GM18498 (cell line): ENCODE data around the gene SRSF7.
"Not testable (repeated sequence)": the region's sequence is repeated elsewhere in the genome, so short reads cannot be mapped to it uniquely, and the experiment has no call there.

Experiments
- ATAC-seq: cut with Tn5 transposase; IDR thresholded peaks from one replicate; pipeline ENCODE4 v1.9.1; 2021; ENCODE audit warnings: mild to moderate bottlenecking, moderate library complexity; ENCODE audit not compliant: unreplicated experiment

The SRSF7 gene

DNA sequence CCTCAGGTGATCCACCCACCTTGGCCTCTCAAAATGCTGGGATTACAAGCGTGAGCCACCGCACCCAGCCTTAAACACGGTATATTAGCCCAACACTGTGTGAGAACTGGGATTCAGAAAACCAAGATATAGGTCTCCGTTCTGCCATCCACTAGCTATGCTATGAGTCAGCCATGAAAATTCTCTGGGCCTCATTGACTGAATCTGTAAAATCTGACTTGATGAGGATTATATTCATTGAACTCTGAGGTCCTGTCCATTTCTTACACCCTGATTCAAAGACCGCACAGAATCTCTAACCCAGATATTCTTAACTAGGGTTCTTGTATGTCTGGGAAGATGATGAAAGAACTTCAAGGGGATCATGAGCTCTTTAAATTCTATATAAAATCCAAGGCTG lies 47.8 kb downstream of the SRSF7 start:
- ATAC-seq, result not testable (repeated sequence)

GRCh38 chr2:38702413-38702812 lies 48.7 kb downstream of the SRSF7 start:
- ATAC-seq, result no peak

DNA sequence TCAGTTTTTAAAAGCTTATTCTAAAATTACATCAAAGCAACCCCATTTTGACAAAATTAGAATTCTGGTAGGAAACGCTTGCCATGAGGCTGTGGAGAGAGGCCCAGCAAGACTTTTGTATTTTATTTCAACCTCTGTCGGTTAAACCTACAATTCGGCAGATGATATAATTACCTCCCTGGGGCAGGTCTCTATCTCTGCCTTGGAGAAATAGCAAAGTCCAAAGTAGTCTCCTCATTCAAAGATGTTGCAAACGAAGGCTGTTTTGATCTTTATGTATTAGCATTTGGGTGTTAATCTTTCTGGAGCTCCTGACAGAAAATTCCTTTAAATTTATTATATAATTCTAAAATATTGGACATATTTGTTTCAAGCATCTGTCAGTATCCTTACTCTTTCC lies 49.6 kb downstream of the SRSF7 start:
- ATAC-seq, result no peak

GRCh38 chr2:38700881-38701458 lies 50.2 kb downstream of the SRSF7 start:
- ATAC-seq, result no peak

DNA sequence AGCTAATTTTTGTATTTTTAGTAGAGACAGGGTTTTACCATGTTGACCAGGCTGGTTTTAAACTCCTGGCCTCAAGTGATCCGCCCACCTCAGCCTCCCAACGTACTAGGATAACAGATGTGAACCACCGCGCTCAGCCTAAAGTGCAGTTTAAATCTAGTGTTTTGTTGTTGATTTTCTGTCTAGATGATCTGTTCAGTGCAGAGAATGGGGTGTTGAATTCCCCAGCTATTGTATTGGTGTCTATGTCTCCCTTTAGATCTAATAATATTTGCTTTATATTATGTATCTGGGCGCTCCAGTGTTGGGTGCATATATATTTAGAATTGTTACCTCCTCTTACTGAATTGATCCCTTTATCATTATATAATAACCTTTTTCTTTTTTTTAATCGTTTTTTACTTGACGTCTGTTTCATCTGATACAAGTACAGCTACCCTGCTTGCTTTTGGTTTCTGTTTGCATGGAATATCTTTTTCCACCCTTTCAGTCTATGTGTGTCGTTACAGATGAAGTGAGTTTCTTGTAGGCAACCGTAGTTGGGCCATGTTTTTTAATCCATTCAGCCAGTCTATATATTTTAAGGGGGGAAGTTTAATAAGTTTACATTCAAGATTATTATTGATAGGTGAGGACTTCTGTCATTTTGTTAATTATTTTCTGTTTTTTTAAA lies 50.9 kb downstream of the SRSF7 start:
- no peak for ATAC-seq

DNA sequence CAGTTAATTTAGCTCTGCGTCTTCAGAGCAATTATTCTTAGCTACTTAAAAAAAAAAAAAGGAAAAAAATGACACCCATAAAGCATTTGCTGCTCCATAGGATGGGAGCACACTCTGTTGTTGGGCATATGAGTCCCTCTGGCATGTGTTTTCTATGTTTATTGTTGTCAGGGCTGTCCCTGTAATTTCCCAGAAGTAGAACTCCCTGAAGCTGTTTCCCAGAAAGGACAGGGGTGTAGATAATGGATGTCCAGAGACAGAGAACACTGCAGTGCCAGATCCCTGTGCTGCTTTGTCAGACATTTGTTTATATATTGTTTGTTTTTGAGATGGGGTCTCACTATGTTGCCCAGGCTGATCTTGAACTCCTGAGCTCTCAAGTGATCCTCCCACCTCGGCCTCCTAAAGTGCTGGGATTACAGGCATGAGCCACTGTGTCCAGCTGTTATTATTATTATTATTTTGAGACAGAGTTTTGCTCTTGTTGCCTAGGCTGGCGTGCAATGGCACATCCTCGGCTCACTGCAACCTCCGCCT lies 52.6 kb downstream of the SRSF7 start:
- no peak for ATAC-seq

- no peak for ATAC-seq
Measured at GRCh38 chr2:38697116-38697840, 53.9 kb downstream of the SRSF7 start.
